Measurements from ENCODE around the gene MRNIP.

GRCh38 chr5:179798144-179798770 lies 60.4 kb downstream of the MRNIP start:
- no peak for TF ChIP-seq CTCF (conservative IDR thresholded peaks at IDR 0.05 in 1 of 2, IDR thresholded peaks at IDR 0.05 in 1 of 2; ENCODE audit: extremely low read depth in 1 of 2, insufficient read depth in 1 of 2, low read depth in 1 of 2, low read length in 2 of 2)
- TF ChIP-seq EZH2 (IDR thresholded peaks at IDR 0.05; ENCODE audit: borderline replicate concordance, low read length), result no peak

Measured in mammary epithelial cell (primary cell).